Testis (tissue), 3 donors: ENCODE results near the gene GJB5. TPM values are rescaled to one million over a fixed set of nuclear protein-coding genes. Genes with fewer than 3 reads are reported as not detected.

ENCODE experiments used
- DNase-seq: peaks from one replicate; pipeline ENCODE4 v3.0.0-alpha.2; 2019
- H3K27ac ChIP-seq, 2 donors: fragments of 200-600 bp; sonication (generic); one replicate each; pipeline ENCODE4 v1.5.1; 2019
- H3K27me3 ChIP-seq: fragments of 200-600 bp; sonication (generic); one replicate; pipeline ENCODE4 v1.5.1; 2019
- H3K36me3 ChIP-seq: fragments of 200-600 bp; sonication (generic); one replicate; pipeline ENCODE4 v1.5.1; 2017; ENCODE audit warnings: low read depth; ENCODE audit errors: missing control alignments
- H3K4me1 ChIP-seq: fragments of 200-600 bp; sonication (generic); one replicate; pipeline ENCODE4 v1.5.1; 2019
- H3K4me3 ChIP-seq, 2 donors: fragments of 200-600 bp; sonication (generic); one replicate each; pipeline ENCODE4 v1.5.1; 2017 to 2019
- H3K9me3 ChIP-seq: fragments of 200-600 bp; sonication (generic); one replicate; pipeline ENCODE4 v1.5.1; 2017
- CTCF ChIP-seq, 3 experiments: fragments of 450-650 bp in 2 of 3; fragments of 200-600 bp in 1 of 3; sonication (generic) in 1 of 3; IDR thresholded peaks; one replicate each; pipeline ENCODE4 v1.5.1; 2016 to 2019; ENCODE audit warnings: antibody characterized with exemption in 3 of 3, mild to moderate bottlenecking in 2 of 3, moderate library complexity in 1 of 3
- POLR2A ChIP-seq: fragments of 450-650 bp; IDR thresholded peaks from one replicate; pipeline ENCODE4 v1.6.1; 2017; ENCODE audit warnings: antibody characterized with exemption, mild to moderate bottlenecking, moderate library complexity
- WGBS, 2 donors: methylation state at CpG; one replicate each; pipeline ENCODE4 v1.1.5; 2018; 5-methylcytosine and 5-hydroxymethylcytosine counted together
- intact Hi-C: fragments of 100-400 bp; cut with DNase I; formaldehyde crosslinking; loops from one replicate; pipeline ENCODE4 v1.15.1; 2023; ENCODE audit warnings: low total_unique reads
- polyA plus RNA-seq: library from polyadenylated mRNA; stranded (reverse); fragments of 350-450 nt; fragmentation: Illumina TruSeq; extraction: RNeasy Lipid Tissue Mini Kit (QIAGEN cat#74804); gene quantifications from one replicate; pipeline ENCODE4 v1.2.3, GENCODE V29; 2014; ENCODE audit warnings: low read depth, low replicate concordance; ENCODE audit not compliant: insufficient read depth
- total RNA-seq, 2 donors: library from RNA; depleted of rRNA; stranded (reverse); fragments of >200 nt; gene quantifications; one replicate each; pipeline ENCODE4 v1.2.3, GENCODE V29; 2016

The GJB5 gene
- total and polyA plus RNA-seq, 3 donors from 2014 or later: not detected

- Histone ChIP-seq H3K4me1 (no peaks in the 10 kb centered on the region), H3K27ac (no peak overlapping the region), H3K36me3 (no peaks in the 10 kb centered on the region), H3K27me3 (no peaks in the 10 kb centered on the region), H3K4me3 (no peak overlapping the region), H3K9me3 (no peaks in the 10 kb centered on the region)
- DNase-seq: no peak
- WGBS, 2 donors: 67 to 70% methylated on average over 18 of the region's 18 CpGs
- intact Hi-C loops: loop anchor here (10.0 kb wide), 1 partner anchor 1112 kb away; no protein-coding TSS in a partner anchor
- TF ChIP-seq CTCF (IDR thresholded peaks at IDR 0.05): no peak
- TF ChIP-seq POLR2A: no peak
Observed at GRCh38 chr1:34746785-34747637, 7.8 kb upstream of the GJB5 start.

GRCh38 chr1:34747638-34747941, 7.3 kb upstream of the GJB5 start:
- Histone ChIP-seq H3K9me3 (no peaks in the 10 kb centered on the region), H3K4me1 (no peaks in the 10 kb centered on the region), H3K4me3 (no peak overlapping the region), H3K27ac (no peak overlapping the region), H3K27me3 (no peaks in the 10 kb centered on the region), H3K36me3 (no peaks in the 10 kb centered on the region)
- TF ChIP-seq CTCF (IDR thresholded peaks at IDR 0.05) (no peak), POLR2A (no peak)
- WGBS, 2 donors: 66 to 81% methylated on average over 6 of the region's 6 CpGs
- DNase-seq: no peak
- intact Hi-C loops: loop anchor here (10.0 kb wide), 1 partner anchor 1113 kb away; no protein-coding TSS in a partner anchor

GRCh38 chr1:34749992-34750391, 4.9 kb upstream of the GJB5 start:
- Histone ChIP-seq H3K36me3 (no peaks in the 10 kb centered on the region), H3K27me3 (no peaks in the 10 kb centered on the region), H3K27ac (no peak overlapping the region), H3K4me1 (no peaks in the 10 kb centered on the region), H3K4me3 (no peak overlapping the region), H3K9me3 (no peaks in the 10 kb centered on the region)
- 69 to 70% methylated on average over 8 of the region's 8 CpGs for WGBS, 2 donors
- TF ChIP-seq CTCF (IDR thresholded peaks at IDR 0.05) (no peak), POLR2A (no peak)
- no peak for DNase-seq
- intact Hi-C loops: loop anchor here (10.0 kb wide), 1 partner anchor 1115 kb away; no protein-coding TSS in a partner anchor

GRCh38 chr1:34750610-34751009, 4.2 kb upstream of the GJB5 start:
- Histone ChIP-seq H3K4me1 (no peaks in the 10 kb centered on the region), H3K4me3 (no peak overlapping the region), H3K27me3 (no peaks in the 10 kb centered on the region), H3K9me3 (no peaks in the 10 kb centered on the region), H3K27ac (no peak overlapping the region), H3K36me3 (no peaks in the 10 kb centered on the region)
- intact Hi-C loops: no loop called here
- 92 to 96% methylated on average over 5 of the region's 5 CpGs for WGBS, 2 donors
- no peak for DNase-seq
- TF ChIP-seq POLR2A (no peak), CTCF (IDR thresholded peaks at IDR 0.05) (no peak)

GRCh38 chr1:34753163-34753562, 1.7 kb upstream of the GJB5 start:
- Histone ChIP-seq H3K4me3 (no peak overlapping the region), H3K27ac (no peak overlapping the region), H3K27me3 (no peaks in the 10 kb centered on the region), H3K36me3 (no peaks in the 10 kb centered on the region), H3K9me3 (no peaks in the 10 kb centered on the region), H3K4me1 (no peaks in the 10 kb centered on the region)
- intact Hi-C loops: no loop called here
- no peak for DNase-seq
- no peak for TF ChIP-seq CTCF (IDR thresholded peaks at IDR 0.05)
- WGBS, 2 donors: 89 to 91% methylated on average over 3 of the region's 3 CpGs
